ENCODE results near the gene ABCF1. TPM values are rescaled to one million over a fixed set of nuclear protein-coding genes. Genes with fewer than 3 reads are reported as not detected.

The ABCF1 gene
- total RNA-seq, 1 experiment from 2014 or later: 73.7 TPM

DNA sequence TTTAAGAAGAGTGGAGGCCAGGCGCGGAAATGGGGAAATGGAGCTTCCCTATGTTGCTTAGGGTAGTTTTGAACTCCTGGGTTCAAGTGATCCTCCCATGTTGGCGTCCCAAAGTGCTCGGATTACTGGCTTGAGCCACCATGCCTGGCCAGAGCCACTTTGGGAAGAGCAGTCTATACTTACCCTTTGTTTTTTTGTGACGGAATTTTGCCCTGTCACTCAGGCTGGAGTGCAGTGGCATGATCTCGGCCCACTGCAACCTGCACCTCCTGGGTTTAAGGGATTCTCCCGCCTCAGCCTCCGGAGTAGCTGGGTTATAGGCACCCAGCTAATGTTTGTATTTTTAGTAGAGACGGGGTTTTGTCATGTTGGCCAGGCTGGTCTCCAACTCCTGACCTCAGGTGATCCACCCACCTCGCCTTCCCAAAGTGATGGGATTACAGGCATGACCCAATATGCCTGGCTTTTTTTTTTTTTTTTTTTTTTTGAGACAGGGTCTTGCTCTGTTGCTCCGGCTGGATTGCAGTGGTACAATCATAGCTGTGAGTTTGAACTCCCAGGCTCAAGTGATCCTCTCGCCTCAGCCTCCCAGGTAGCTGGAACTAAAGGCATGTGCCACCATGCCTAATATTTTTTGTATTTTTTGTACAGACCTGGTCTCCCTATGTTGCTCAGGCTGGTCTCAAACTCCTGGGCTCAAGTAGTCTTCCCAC lies 27.8 kb downstream of the ABCF1 start:
- no peak for DNase-seq
- Histone ChIP-seq H3K4me3 (no peak overlapping the region), H3K4me2 (no peak overlapping the region), H3K36me3 (ENCODE audit: low read depth) (peaks cover 26% of the 10 kb centered on the region), H3K9me3 (ENCODE audit: insufficient read depth, low read depth) (no peaks in the 10 kb centered on the region), H3F3A (ENCODE audit: insufficient read depth, low read depth) (peaks cover 66% of the 10 kb centered on the region), H3K4me1 (replicated peaks; ENCODE audit: insufficient read depth) (no peaks in the 10 kb centered on the region), H3K79me2 (ENCODE audit: low read depth) (no peaks in the 10 kb centered on the region), H2AFZ (no peak overlapping the region), H3K27me3 (ENCODE audit: insufficient read depth, low read depth) (no peaks in the 10 kb centered on the region), H3K9me2 (ENCODE audit: insufficient read depth) (no peaks in the 10 kb centered on the region), H4K20me1 (ENCODE audit: insufficient read depth) (peaks cover 9% of the 10 kb centered on the region), H3K27ac (no peak overlapping the region)
- intact Hi-C loops (cut with micrococcal nuclease; ENCODE audit: unreplicated experiment): no loop called here
- ChIA-PET CTCF (interaction anchor here (0.7 to 1.5 kb wide), 3 partner anchors 15 to 54 kb away, joined by 3 to 4 read pairs (median 4); no protein-coding TSS in a partner anchor), POLR2A (ENCODE audit: unreplicated experiment) (no interaction called here)
- TF ChIP-seq, protein P1, sequence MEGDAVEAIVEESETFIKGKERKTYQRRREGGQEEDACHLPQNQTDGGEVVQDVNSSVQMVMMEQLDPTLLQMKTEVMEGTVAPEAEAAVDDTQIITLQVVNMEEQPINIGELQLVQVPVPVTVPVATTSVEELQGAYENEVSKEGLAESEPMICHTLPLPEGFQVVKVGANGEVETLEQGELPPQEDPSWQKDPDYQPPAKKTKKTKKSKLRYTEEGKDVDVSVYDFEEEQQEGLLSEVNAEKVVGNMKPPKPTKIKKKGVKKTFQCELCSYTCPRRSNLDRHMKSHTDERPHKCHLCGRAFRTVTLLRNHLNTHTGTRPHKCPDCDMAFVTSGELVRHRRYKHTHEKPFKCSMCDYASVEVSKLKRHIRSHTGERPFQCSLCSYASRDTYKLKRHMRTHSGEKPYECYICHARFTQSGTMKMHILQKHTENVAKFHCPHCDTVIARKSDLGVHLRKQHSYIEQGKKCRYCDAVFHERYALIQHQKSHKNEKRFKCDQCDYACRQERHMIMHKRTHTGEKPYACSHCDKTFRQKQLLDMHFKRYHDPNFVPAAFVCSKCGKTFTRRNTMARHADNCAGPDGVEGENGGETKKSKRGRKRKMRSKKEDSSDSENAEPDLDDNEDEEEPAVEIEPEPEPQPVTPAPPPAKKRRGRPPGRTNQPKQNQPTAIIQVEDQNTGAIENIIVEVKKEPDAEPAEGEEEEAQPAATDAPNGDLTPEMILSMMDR (conservative IDR thresholded peaks at IDR 0.05): no peak
- TF ChIP-seq EZH2 (IDR thresholded peaks at IDR 0.05; ENCODE audit: low read depth): no peak
- BruUV-seq (replicated peaks): no TSS peak

DNA sequence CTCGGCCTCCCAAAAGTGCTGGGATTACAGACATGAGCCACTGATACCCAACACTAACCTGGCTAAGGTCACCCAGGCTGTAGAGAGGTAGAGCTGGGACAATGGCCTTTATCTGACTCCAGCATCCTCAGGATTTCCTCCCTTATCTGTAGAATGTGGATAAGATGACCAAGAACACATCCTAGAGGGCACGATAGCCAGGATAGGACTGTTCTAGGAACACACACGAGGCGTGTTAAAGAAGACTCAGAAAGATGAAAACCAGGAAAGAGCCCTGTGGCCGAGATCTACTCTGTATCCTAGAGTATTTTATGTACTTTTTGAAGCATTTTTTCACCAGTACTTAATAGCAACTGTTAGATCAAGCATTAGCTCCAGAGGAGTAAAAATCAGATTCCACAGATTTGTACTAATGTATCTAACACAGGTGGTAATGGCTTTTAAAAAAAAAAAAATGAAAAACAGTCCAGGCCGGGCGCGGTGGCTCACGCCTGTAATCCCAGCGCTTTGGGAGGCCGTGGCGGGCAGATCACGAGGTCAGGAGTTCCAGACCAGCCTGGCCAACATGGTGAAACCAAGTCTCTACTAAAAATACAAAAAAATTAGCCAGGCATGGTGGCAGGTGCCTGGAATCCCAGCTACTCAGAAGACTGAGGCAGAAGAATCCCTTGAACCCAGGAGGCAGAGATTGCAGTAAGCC lies 28.5 kb downstream of the ABCF1 start:
- Histone ChIP-seq H3F3A (ENCODE audit: insufficient read depth, low read depth) (peaks cover 59% of the 10 kb centered on the region), H3K36me3 (ENCODE audit: low read depth) (peaks cover 28% of the 10 kb centered on the region), H3K4me3 (no peak overlapping the region), H3K79me2 (ENCODE audit: low read depth) (no peaks in the 10 kb centered on the region), H3K4me1 (replicated peaks; ENCODE audit: insufficient read depth) (no peaks in the 10 kb centered on the region), H3K9me3 (ENCODE audit: insufficient read depth, low read depth) (no peaks in the 10 kb centered on the region), H3K27ac (no peak overlapping the region), H2AFZ (no peak overlapping the region), H3K9me2 (ENCODE audit: insufficient read depth) (no peaks in the 10 kb centered on the region), H3K27me3 (ENCODE audit: insufficient read depth, low read depth) (no peaks in the 10 kb centered on the region), H3K4me2 (no peak overlapping the region), H4K20me1 (ENCODE audit: insufficient read depth) (peaks cover 16% of the 10 kb centered on the region)
- intact Hi-C loops (cut with micrococcal nuclease; ENCODE audit: unreplicated experiment): no loop called here
- DNase-seq: no peak
- ChIA-PET POLR2A (ENCODE audit: unreplicated experiment) (interaction anchor here (0.6 kb wide), 1 partner anchor 12 kb away, joined by 3 read pairs; no protein-coding TSS in a partner anchor), CTCF (interaction anchor here (0.7 kb wide), 2 partner anchors 16 to 18 kb away, joined by 3 to 4 read pairs; no protein-coding TSS in a partner anchor)
- no TSS peak for BruUV-seq (replicated peaks)
- TF ChIP-seq EZH2 (IDR thresholded peaks at IDR 0.05; ENCODE audit: low read depth): no peak
- TF ChIP-seq, protein P1 (conservative IDR thresholded peaks at IDR 0.05): no peak

DNA sequence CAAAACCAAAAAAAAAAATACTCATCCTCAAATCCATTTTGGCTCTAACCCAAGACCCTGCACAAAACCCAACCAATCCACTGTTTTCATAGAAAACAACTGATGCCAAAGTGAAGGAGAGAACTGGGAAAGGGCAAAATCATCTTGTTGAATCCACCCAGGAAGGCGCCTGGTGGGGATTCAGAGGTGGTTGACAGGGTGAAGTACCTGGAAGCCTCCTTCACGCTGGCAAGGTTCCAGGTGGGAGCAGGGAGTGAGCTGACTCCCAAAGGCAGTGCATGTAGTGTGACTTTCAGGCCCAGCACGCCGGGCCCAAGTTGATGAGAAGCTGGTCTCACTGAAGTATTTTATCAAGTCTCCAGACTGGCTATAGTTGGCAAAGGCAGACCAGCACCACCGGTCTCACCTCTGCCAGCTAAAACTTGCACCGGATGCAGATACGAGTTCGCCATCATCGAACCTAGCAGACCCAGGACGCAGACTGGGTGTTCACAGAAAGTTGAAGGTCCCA lies 29.3 kb downstream of the ABCF1 start:
- Histone ChIP-seq H3K27ac (no peak overlapping the region), H3K4me1 (replicated peaks; ENCODE audit: insufficient read depth) (no peaks in the 10 kb centered on the region), H4K20me1 (ENCODE audit: insufficient read depth) (peaks cover 20% of the 10 kb centered on the region), H3K79me2 (ENCODE audit: low read depth) (no peaks in the 10 kb centered on the region), H3K9me2 (ENCODE audit: insufficient read depth) (no peaks in the 10 kb centered on the region), H3K9me3 (ENCODE audit: insufficient read depth, low read depth) (no peaks in the 10 kb centered on the region), H3K36me3 (ENCODE audit: low read depth) (peaks cover 33% of the 10 kb centered on the region), H2AFZ (no peak overlapping the region), H3F3A (ENCODE audit: insufficient read depth, low read depth) (peaks cover 53% of the 10 kb centered on the region; the same call in 1 of the 2 replicates), H3K27me3 (ENCODE audit: insufficient read depth, low read depth) (no peaks in the 10 kb centered on the region), H3K4me2 (no peak overlapping the region), H3K4me3 (no peak overlapping the region)
- intact Hi-C loops (cut with micrococcal nuclease; ENCODE audit: unreplicated experiment): no loop called here
- no peak for DNase-seq
- TSS peak; percentile 7 for BruUV-seq (replicated peaks)
- ChIA-PET POLR2A (ENCODE audit: unreplicated experiment) (interaction anchor here (0.6 to 0.7 kb wide), 3 partner anchors 10 to 17 kb away, joined by 3 read pairs; no protein-coding TSS in a partner anchor), CTCF (no interaction called here)
- TF ChIP-seq, protein P1 (conservative IDR thresholded peaks at IDR 0.05): no peak

All from PC-9 (cell line).